Stimulated activated CD8-positive, alpha-beta memory T cell treated with anti-CD3 and anti-CD28 coated beads, Interleukin-4, amount 100 ng/mL, for 4 hours (primary cell): Measurements from ENCODE around the gene TRPM6.
"Not testable (repeated sequence)": the region's sequence is repeated elsewhere in the genome, so short reads cannot be mapped to it uniquely, and the experiment has no call there.

Source experiments
- DNase-seq, 2 donors: peaks; one replicate each; pipeline ENCODE4 v3.0.0-alpha.2; 2020; ENCODE audit warnings: low read depth in 2 of 2, low spot score in 1 of 2

Gene TRPM6, protein sequence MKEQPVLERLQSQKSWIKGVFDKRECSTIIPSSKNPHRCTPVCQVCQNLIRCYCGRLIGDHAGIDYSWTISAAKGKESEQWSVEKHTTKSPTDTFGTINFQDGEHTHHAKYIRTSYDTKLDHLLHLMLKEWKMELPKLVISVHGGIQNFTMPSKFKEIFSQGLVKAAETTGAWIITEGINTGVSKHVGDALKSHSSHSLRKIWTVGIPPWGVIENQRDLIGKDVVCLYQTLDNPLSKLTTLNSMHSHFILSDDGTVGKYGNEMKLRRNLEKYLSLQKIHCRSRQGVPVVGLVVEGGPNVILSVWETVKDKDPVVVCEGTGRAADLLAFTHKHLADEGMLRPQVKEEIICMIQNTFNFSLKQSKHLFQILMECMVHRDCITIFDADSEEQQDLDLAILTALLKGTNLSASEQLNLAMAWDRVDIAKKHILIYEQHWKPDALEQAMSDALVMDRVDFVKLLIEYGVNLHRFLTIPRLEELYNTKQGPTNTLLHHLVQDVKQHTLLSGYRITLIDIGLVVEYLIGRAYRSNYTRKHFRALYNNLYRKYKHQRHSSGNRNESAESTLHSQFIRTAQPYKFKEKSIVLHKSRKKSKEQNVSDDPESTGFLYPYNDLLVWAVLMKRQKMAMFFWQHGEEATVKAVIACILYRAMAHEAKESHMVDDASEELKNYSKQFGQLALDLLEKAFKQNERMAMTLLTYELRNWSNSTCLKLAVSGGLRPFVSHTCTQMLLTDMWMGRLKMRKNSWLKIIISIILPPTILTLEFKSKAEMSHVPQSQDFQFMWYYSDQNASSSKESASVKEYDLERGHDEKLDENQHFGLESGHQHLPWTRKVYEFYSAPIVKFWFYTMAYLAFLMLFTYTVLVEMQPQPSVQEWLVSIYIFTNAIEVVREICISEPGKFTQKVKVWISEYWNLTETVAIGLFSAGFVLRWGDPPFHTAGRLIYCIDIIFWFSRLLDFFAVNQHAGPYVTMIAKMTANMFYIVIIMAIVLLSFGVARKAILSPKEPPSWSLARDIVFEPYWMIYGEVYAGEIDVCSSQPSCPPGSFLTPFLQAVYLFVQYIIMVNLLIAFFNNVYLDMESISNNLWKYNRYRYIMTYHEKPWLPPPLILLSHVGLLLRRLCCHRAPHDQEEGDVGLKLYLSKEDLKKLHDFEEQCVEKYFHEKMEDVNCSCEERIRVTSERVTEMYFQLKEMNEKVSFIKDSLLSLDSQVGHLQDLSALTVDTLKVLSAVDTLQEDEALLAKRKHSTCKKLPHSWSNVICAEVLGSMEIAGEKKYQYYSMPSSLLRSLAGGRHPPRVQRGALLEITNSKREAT (N-terminal part only)

GRCh38 chr9:74887041-74887980 is at the start of gene TRPM6:
TSS of gene TRPM6 (minus strand) at chr9:74887921. CDS start at chr9:74887856, 65 bp downstream.
- no peak for DNase-seq

DNA sequence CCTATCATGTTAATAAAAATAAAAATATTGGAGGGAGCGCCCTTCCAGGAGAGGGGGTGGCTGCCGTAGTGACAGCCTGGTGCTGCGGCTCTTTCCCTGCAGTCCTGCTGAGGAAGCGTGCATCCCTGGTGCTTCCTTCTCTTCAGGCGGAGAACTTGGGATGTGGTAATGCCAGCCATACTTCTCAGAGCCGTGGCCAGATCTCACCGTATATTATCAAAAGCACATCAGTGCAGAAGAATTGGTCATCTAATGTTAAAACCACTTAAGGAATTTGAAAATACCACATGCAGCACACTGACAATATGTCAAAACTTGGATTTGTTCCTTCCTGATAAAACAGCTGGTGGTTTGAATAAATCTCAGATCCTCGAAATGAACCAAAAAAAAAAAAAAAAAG is 47.3 kb upstream of the TRPM6 start:
- no peak for DNase-seq

DNA sequence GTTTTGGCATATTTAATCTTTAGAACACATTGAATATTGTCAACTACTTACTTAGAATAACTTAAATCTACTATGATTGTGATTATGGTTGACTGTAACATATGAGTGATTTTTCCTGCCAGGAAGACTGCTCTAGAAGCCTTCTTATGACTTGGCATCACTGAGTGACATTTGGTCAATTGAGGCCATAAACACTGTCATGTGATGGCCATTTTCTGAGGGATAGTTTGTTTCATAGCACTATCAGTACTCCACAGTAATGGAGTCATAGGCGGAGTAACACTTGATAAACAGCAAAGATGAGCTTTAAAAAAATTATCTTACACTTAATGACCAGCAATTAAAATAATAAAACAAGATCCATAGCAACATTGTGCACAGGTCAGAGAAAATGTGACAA is 34.0 kb upstream of the TRPM6 start:
- no peak for DNase-seq

DNA sequence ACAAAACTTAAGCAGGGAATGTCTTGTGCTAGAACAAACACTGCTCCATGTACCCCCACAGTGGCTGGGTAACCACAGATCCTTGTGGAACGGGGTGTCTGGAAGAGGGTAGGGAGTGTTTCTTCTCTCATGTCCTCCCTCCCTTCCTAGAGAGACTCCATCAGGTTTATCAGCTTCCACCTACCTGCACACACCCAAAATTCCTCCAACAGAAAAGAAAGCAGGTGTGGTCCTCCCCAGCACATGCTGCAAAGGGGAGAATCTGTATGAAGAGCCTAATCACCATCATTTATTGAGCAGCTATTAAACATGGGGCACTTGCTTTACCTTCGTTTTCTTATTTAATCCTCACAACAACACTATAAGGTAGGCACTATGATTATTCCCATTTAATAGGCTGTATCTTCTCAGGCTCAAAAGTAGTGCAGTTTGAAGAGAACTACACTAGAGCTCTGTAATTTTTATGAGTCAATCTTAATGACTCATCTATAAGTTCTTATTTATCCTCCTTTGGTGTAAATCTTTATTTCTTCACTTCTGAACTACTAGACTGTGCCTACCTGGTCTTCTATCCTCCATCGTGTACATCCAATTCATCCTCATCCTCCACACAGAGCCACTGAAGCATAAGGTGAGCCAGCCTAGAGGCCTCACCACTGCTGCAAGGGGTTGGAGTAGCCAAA is 33.4 kb upstream of the TRPM6 start:
- DNase-seq: no peak

GRCh38 chr9:74910036-74910435 is 22.3 kb upstream of the TRPM6 start:
- DNase-seq: no peak

GRCh38 chr9:74908665-74909064 is 20.9 kb upstream of the TRPM6 start:
- DNase-seq: no peak

DNA sequence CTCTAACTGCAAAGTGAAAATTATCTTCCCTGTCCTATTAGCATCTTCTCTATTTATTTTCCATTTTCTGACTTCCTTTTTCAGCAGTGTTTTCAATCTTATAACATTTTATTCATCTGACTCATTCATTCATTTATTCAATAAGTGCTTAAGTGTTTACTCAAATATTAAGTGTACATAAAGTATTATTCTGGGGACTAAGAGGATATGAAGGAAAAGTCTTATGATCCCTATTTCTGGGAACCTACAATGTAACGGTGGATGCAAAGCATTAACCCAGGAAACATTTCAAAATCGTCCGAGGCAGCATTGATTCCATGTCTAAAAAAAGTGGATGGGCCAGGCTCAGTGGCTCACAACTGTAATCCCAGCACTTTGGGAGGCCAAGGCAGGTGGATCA is 19.4 kb upstream of the TRPM6 start:
- no peak for DNase-seq

- DNase-seq: no peak
These were observed 13.3 kb upstream of the TRPM6 start for GRCh38 chr9:74901001-74901400.

DNA sequence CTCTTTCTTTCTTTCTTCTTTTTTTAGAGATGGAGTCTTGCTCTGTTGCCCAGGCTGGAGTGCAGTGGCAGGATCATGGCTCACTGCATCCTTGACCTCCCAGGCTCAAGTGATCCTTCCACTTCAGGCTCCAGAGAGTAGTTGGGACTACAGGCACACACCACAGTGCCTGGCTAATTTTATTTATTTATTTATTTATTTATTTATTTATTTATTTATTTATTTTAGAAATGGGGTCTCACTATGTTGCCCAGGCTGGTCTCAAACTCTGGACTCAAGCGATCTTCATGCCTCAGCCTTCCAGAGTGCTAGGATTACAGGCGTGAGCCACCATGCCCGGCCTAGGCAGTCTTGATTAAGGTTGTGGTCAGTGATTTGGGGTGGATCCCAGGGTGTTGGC is 728 bp upstream of the TRPM6 start:
- DNase-seq: not testable (repeated sequence)

GRCh38 chr9:74887981-74888370 is 255 bp upstream of the TRPM6 start:
- DNase-seq: no peak

DNA sequence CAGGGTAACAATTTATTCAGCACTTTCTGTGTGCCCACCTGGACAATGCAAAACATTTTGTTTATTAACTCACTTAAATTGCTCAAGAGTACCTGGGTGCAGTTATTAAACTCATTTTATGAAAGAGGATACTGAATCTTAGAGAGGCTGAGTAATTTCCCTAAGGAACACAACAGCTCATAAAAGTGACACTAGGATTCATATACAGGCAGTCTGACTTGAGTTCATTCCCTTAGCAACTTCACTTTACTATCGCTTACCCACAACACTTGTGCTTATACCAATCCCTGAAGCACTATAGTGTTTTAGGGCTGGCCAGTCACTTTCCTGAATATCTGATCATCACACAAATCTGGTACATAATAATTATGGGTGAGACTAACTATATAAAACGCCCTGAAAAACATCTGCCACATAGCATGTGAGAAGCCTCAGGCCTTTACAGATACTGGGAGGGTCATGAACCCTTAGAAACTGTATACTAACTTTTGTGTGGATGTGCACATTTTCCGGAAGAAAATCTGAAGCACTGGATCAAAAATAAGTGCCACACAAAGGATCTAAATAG is 11.3 kb downstream of the TRPM6 start:
- no peak for DNase-seq

GRCh38 chr9:74875656-74876055 is 12.1 kb downstream of the TRPM6 start:
- no peak for DNase-seq

DNA sequence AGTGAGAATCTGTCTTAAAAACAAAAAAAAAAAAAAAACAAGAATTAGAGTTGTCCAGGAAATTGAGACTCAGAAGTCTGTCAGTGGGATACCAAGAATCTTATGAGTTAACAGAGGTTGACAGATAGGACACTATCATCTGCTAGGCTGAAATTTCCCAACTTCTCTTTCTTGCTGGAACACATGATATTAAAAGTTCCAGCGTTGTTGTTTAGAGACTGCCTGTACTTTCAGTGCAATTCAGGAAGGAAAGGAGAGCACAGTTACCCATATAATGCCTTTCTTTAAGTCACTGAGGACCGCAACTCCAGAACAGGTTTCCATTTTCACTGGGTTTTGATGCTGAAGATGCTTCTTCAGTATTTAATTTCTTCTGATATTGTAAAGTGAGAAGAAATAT is 13.5 kb downstream of the TRPM6 start:
- no peak for DNase-seq

- no peak for DNase-seq
These were observed 15.0 kb downstream of the TRPM6 start for GRCh38 chr9:74872619-74873233.

- no peak for DNase-seq
These were observed 20.2 kb downstream of the TRPM6 start for GRCh38 chr9:74867483-74867882.

DNA sequence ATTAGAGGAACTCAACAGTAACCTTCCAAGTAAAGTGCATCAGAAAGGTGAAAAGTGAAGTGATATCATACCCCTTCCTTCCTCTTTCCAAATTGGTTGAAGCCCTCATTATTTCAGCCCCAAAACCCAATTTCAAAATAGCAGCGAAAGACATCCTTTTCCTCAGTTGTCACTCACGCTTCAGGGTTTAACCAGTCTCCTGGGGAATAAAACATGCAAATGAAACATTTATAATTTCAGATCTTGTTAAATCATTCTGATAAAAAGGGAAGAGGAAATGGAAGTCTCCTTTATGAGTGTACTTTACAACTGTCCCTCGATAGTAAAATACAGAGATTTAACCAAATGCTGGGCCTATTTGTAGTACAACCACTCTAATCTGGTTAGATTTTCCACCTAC is 22.5 kb downstream of the TRPM6 start:
- DNase-seq: no peak

DNA sequence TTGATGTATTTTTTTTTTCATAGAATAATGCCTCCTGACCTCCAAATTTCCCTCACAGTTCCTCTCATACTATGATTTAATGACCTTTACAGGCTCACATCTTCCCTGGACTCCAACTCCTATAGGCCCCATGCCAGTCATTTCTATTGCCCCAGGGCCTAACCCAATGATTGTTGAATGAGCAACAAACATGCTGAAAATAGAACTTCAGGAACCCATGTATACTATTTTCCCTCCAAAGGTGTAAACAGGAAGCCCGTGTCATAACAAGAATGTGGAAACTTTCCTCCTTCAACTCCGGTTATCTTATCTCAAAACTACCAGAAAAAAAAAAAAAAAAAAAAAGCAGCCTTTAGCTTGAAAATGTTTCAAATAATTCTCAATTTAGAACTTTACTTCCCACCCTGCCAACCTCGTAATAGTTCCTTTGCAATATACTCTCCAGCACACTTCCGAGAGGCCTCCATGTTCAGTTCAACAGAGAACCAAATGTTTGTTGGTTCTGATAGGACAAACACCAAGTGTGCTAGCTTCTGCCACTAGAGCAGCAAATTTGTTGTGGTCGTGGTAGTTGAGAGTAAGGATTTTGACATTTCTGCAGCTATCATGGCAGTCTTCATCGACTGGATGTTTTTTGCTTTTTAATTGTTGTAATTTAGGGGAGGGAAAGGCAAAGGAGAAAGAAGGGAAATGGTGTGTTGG is 25.8 kb downstream of the TRPM6 start:
- no peak for DNase-seq

DNA sequence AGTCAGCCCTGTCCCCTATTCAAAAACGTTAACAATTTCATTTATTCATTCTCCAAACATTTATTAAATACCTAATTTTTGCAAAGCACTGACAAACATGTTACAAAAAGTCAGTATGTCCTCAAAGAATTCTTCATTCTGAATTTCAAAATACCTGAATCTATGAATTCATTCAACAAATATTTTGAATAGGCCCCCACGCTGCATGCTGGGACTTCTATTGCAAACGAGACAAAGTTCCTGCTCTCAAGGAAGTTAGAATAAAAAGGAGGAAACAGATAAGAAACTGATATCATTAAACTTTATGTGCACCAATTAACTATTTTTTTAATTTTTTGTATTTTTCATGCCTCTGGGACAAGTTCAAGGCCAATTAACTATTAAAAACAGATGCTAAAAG is 26.6 kb downstream of the TRPM6 start:
- DNase-seq: no peak
